Measurements from ENCODE around the gene PTP4A2. TPM values are rescaled to one million over a fixed set of nuclear protein-coding genes. Genes with fewer than 3 reads are reported as not detected.
"Not testable (repeated sequence)": the region's sequence is repeated elsewhere in the genome, so short reads cannot be mapped to it uniquely, and the experiment has no call there.

The PTP4A2 gene
- total and polyA plus RNA-seq, 2 donors (not counting 3 experiments of a cell fraction or from before 2014, with no cell fraction given): 74.1 to 184 TPM

DNA sequence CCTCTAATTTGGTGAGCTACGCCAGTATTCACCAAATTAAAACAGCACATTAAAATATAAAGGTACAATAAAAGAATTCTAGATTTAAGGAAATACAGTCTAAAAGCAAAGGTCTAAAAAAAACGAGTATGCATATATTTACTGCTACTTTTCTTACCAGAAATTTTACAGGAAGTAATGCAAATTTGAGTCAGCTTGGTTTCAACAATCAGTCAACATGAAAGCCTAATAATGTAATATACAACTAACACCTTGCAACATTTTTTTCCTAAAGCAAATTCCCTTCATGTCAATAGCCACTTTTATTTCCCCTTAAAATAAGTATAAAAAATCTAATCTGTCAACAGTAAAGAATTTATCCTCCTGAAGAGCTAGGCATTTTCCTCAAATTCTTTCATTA lies 11.9 kb downstream of the PTP4A2 start:
- no peak for FAIRE-seq
- H3K27ac ChIP-seq (ENCODE audit: insufficient read depth, low read depth, low read length): no peak overlapping the region
- H3K4me2 ChIP-seq (ENCODE audit: insufficient read depth, low read length): no peak overlapping the region

DNA sequence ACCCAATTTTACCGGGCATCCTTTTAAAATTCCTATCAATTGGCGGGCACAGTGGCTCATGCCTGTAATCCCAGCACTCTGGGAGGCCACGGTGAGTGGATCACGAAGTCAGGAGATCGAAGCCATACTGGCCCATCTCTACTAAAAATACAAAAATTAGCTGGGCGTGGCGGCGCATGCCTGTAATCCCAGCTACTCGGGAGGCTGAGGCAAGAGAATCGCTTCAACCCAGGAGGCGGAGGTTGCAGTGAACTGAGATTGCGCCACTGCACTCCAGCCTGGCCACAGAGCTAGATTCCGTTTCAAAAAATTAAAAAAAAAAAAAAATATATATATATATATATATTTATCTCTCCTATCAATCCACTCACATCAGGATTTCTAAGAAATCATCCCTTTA lies 12.3 kb downstream of the PTP4A2 start:
- POLR2A ChIA-PET; H2AFZ ChIP-seq (ENCODE audit: low read depth, low read length); H3K4me2 ChIP-seq (ENCODE audit: insufficient read depth, low read length); BruUV-seq (replicated peaks); DNase-seq (ENCODE audit: low read depth, low spot score); H3K9ac ChIP-seq (replicated peaks; ENCODE audit: extremely low read depth, insufficient read depth, low read length); FAIRE-seq; H3K4me3 ChIP-seq (replicated peaks in 1 of 3; ENCODE audit: insufficient read depth in 1 of 3, low read depth in 1 of 3, low read length in 3 of 3); H3K36me3 ChIP-seq (ENCODE audit: control insufficient read depth in 2 of 2, extremely low read depth in 1 of 2, insufficient read depth in 2 of 2, low read length in 2 of 2); intact Hi-C loops (cut with micrococcal nuclease); dilution Hi-C loops (cut with MboI; ENCODE audit: extremely low pct_ligation_motif_present, low sequenced_read_pairs); H3K9me1 ChIP-seq (replicated peaks; ENCODE audit: control insufficient read depth, extremely low read depth, insufficient read depth, low read length); H3K9me3 ChIP-seq (replicated peaks; ENCODE audit: control insufficient read depth, insufficient read depth, low read length); H3K27ac ChIP-seq (ENCODE audit: insufficient read depth, low read depth, low read length); H3K27me3 ChIP-seq (ENCODE audit: control insufficient read depth in 2 of 2, insufficient read depth in 2 of 2, low read length in 2 of 2): not testable (repeated sequence)
- CTCF ChIA-PET: interaction anchor here (0.9 to 2.2 kb wide), 7 partner anchors 11 to 184 kb away, joined by 3 to 12 read pairs (median 3); no protein-coding TSS in a partner anchor
- Histone ChIP-seq H4K20me1 (replicated peaks; ENCODE audit: control insufficient read depth, extremely low read depth, insufficient read depth, low read length) (peaks cover 16% of the 10 kb centered on the region), H3K79me2 (ENCODE audit: control insufficient read depth, insufficient read depth, low read length) (peaks cover 98% of the 10 kb centered on the region), H3K4me1 (ENCODE audit: control insufficient read depth, extremely low read depth, insufficient read depth, low read length) (peaks cover 37% of the 10 kb centered on the region)

More for the DNA sequence above, 11.9 kb downstream of the PTP4A2 start:
- dilution Hi-C loops (cut with MboI; ENCODE audit: extremely low pct_ligation_motif_present, low sequenced_read_pairs): no loop called here
- TF ChIP-seq, protein P1, sequence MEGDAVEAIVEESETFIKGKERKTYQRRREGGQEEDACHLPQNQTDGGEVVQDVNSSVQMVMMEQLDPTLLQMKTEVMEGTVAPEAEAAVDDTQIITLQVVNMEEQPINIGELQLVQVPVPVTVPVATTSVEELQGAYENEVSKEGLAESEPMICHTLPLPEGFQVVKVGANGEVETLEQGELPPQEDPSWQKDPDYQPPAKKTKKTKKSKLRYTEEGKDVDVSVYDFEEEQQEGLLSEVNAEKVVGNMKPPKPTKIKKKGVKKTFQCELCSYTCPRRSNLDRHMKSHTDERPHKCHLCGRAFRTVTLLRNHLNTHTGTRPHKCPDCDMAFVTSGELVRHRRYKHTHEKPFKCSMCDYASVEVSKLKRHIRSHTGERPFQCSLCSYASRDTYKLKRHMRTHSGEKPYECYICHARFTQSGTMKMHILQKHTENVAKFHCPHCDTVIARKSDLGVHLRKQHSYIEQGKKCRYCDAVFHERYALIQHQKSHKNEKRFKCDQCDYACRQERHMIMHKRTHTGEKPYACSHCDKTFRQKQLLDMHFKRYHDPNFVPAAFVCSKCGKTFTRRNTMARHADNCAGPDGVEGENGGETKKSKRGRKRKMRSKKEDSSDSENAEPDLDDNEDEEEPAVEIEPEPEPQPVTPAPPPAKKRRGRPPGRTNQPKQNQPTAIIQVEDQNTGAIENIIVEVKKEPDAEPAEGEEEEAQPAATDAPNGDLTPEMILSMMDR (IDR thresholded peaks at IDR 0.05; ENCODE audit: extremely low read depth in 1 of 2, insufficient read depth in 1 of 2, low read depth in 1 of 2, low read length in 2 of 2): no peak
- TF ChIP-seq GATA2 (IDR thresholded peaks at IDR 0.05; ENCODE audit: insufficient read depth, insufficient read length, low read depth, low read length): no peak
- TF ChIP-seq EZH2 (IDR thresholded peaks at IDR 0.05; ENCODE audit: borderline replicate concordance, low read depth, low read length, severe bottlenecking): no peak
- no peak for TF ChIP-seq JUN (IDR thresholded peaks at IDR 0.05; ENCODE audit: borderline replicate concordance, insufficient read depth, insufficient read length, low read depth)
- TF ChIP-seq POLR2A (IDR thresholded peaks at IDR 0.05; ENCODE audit: low read depth, low read length): no peak
- no peak for TF ChIP-seq POLR2AphosphoS5 (IDR thresholded peaks at IDR 0.05; ENCODE audit: insufficient read depth, low read depth, low read length)
- no peak for TF ChIP-seq MYC (IDR thresholded peaks at IDR 0.05; ENCODE audit: low read depth, low read length)
- TF ChIP-seq FOS (IDR thresholded peaks at IDR 0.05; ENCODE audit: borderline replicate concordance, insufficient read depth, low read length): no peak
- TF ChIP-seq, protein P2, sequence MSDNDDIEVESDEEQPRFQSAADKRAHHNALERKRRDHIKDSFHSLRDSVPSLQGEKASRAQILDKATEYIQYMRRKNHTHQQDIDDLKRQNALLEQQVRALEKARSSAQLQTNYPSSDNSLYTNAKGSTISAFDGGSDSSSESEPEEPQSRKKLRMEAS (IDR thresholded peaks at IDR 0.05; ENCODE audit: insufficient read depth, insufficient read length): no peak
- no peak overlapping the region for H3K9ac ChIP-seq (replicated peaks; ENCODE audit: extremely low read depth, insufficient read depth, low read length)
- no peaks in the 10 kb centered on the region for H3K27me3 ChIP-seq (ENCODE audit: control insufficient read depth in 2 of 2, insufficient read depth in 2 of 2, low read length in 2 of 2)
- intact Hi-C loops (cut with micrococcal nuclease): no loop called here
- H4K20me1 ChIP-seq (replicated peaks; ENCODE audit: control insufficient read depth, extremely low read depth, insufficient read depth, low read length): peaks cover 14% of the 10 kb centered on the region
- no peak overlapping the region for H2AFZ ChIP-seq (ENCODE audit: low read depth, low read length)
- H3K36me3 ChIP-seq (ENCODE audit: control insufficient read depth in 2 of 2, extremely low read depth in 1 of 2, insufficient read depth in 2 of 2, low read length in 2 of 2): no peaks in the 10 kb centered on the region
- BruUV-seq (replicated peaks): no TSS peak
- H3K4me1 ChIP-seq (ENCODE audit: control insufficient read depth, extremely low read depth, insufficient read depth, low read length): peaks cover 42% of the 10 kb centered on the region
- no peaks in the 10 kb centered on the region for H3K9me1 ChIP-seq (replicated peaks; ENCODE audit: control insufficient read depth, extremely low read depth, insufficient read depth, low read length)
- no peak overlapping the region for H3K4me3 ChIP-seq (replicated peaks in 1 of 3; ENCODE audit: insufficient read depth in 1 of 3, low read depth in 1 of 3, low read length in 3 of 3)
- H3K9me3 ChIP-seq (replicated peaks; ENCODE audit: control insufficient read depth, insufficient read depth, low read length): no peaks in the 10 kb centered on the region
- ChIA-PET POLR2A (no interaction called here), CTCF (interaction anchor here (0.9 to 2.2 kb wide), 7 partner anchors 12 to 183 kb away, joined by 3 to 12 read pairs (median 3); no protein-coding TSS in a partner anchor)
- peaks cover 98% of the 10 kb centered on the region for H3K79me2 ChIP-seq (ENCODE audit: control insufficient read depth, insufficient read depth, low read length)
- no peak for DNase-seq (ENCODE audit: low read depth, low spot score)
